ENCODE results near the gene CAMLG. TPM values are rescaled to one million over a fixed set of nuclear protein-coding genes. Genes with fewer than 3 reads are reported as not detected.

CAMLG gene
- total RNA-seq, 1 experiment from 2014 or later, result 28.3 TPM

- Histone ChIP-seq H3K27me3 (ENCODE audit: control insufficient read depth, insufficient read depth, low read length) (no peaks in the 10 kb centered on the region), H3K4me3 (ENCODE audit: low read depth in 2 of 2, low read length in 2 of 2) (no peak overlapping the region), H3K9me3 (ENCODE audit: control insufficient read depth, insufficient read depth, low read depth, low read length) (no peaks in the 10 kb centered on the region), H3K36me3 (ENCODE audit: control insufficient read depth, insufficient read depth, low read length) (peaks cover 45% of the 10 kb centered on the region), H3K27ac (ENCODE audit: low read length) (no peak overlapping the region), H3K4me1 (ENCODE audit: control insufficient read depth, insufficient read depth, low read length) (no peaks in the 10 kb centered on the region)
- intact Hi-C loops (cut with micrococcal nuclease; ENCODE audit: unreplicated experiment) (no loop called here), in situ Hi-C loops (cut with HindIII; ENCODE audit: low pct_unique_long_range_greater_than_20kb, low sequenced_read_pairs) (no loop called here)
- ATAC-seq, result no peak
- POLR2A ChIA-PET, result interaction anchor here (0.5 kb wide), 1 partner anchor 17 kb away, joined by 10 read pairs; no protein-coding TSS in a partner anchor
- TF ChIP-seq TCF7L2 (IDR thresholded peaks at IDR 0.05; ENCODE audit: low read depth, low read length), result no peak
- no peak for TF ChIP-seq SIN3A (IDR thresholded peaks at IDR 0.05; ENCODE audit: borderline replicate concordance, insufficient read depth, low read depth, low read length)
- no peak for TF ChIP-seq POLR2AphosphoS5 (IDR thresholded peaks at IDR 0.05; ENCODE audit: low read depth, low read length)
- TF ChIP-seq REST (IDR thresholded peaks at IDR 0.05; ENCODE audit: insufficient read depth in 1 of 2, low read depth in 2 of 2, low read length in 1 of 2), result no peak
- TF ChIP-seq, protein P1, sequence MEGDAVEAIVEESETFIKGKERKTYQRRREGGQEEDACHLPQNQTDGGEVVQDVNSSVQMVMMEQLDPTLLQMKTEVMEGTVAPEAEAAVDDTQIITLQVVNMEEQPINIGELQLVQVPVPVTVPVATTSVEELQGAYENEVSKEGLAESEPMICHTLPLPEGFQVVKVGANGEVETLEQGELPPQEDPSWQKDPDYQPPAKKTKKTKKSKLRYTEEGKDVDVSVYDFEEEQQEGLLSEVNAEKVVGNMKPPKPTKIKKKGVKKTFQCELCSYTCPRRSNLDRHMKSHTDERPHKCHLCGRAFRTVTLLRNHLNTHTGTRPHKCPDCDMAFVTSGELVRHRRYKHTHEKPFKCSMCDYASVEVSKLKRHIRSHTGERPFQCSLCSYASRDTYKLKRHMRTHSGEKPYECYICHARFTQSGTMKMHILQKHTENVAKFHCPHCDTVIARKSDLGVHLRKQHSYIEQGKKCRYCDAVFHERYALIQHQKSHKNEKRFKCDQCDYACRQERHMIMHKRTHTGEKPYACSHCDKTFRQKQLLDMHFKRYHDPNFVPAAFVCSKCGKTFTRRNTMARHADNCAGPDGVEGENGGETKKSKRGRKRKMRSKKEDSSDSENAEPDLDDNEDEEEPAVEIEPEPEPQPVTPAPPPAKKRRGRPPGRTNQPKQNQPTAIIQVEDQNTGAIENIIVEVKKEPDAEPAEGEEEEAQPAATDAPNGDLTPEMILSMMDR (IDR thresholded peaks at IDR 0.05), result no peak
- CTCF ChIA-PET, result no interaction called here
- no TSS peak for BruUV-seq (replicated peaks)
- no peak for DNase-seq (ENCODE audit: low read depth, low spot score)
Observed at GRCh38 chr5:134784946-134785620, 46.7 kb downstream of the CAMLG start.

DNA sequence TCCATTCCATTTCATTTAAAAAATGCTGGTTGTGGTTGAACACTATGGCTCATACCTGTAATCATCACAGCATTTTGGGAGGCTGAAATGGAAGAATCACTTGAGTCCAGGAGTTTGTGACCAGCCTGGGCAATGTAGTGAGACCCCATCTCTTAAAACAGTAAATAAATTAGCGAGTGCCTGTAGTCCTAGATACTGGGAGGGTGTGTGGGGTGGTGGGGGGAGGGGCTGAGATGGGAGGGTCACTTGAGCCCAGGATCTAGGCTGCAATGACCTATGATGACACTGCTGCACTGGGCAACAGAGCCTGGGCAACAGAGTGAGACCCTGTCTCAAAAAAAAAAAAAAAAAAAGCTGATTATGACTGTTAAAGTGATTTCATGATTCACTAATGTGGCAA lies 49.3 kb downstream of the CAMLG start:
- CTCF ChIA-PET, result interaction anchor here (0.7 kb wide), 1 partner anchor 12 kb away, joined by 5 read pairs; no protein-coding TSS in a partner anchor
- ATAC-seq (no peak), DNase-seq (ENCODE audit: low read depth, low spot score) (no peak)
- intact Hi-C loops (cut with micrococcal nuclease; ENCODE audit: unreplicated experiment) (no loop called here), in situ Hi-C loops (cut with HindIII; ENCODE audit: low pct_unique_long_range_greater_than_20kb, low sequenced_read_pairs) (no loop called here)
- Histone ChIP-seq H3K36me3 (ENCODE audit: control insufficient read depth, insufficient read depth, low read length) (peaks cover 47% of the 10 kb centered on the region), H3K4me3 (ENCODE audit: low read depth in 2 of 2, low read length in 2 of 2) (no peak overlapping the region), H3K4me1 (ENCODE audit: control insufficient read depth, insufficient read depth, low read length) (no peaks in the 10 kb centered on the region), H3K27ac (ENCODE audit: low read length) (no peak overlapping the region), H3K9me3 (ENCODE audit: control insufficient read depth, insufficient read depth, low read depth, low read length) (no peaks in the 10 kb centered on the region), H3K27me3 (ENCODE audit: control insufficient read depth, insufficient read depth, low read length) (no peaks in the 10 kb centered on the region)
- TF ChIP-seq SIN3A (IDR thresholded peaks at IDR 0.05; ENCODE audit: borderline replicate concordance, insufficient read depth, low read depth, low read length) (no peak), TCF7L2 (IDR thresholded peaks at IDR 0.05; ENCODE audit: low read depth, low read length) (no peak), REST (IDR thresholded peaks at IDR 0.05; ENCODE audit: insufficient read depth in 1 of 2, low read depth in 2 of 2, low read length in 1 of 2) (no peak), POLR2AphosphoS5 (IDR thresholded peaks at IDR 0.05; ENCODE audit: low read depth, low read length) (no peak)
- TF ChIP-seq, protein P1 (IDR thresholded peaks at IDR 0.05), result no peak
- POLR2A ChIA-PET, result no interaction called here
- BruUV-seq (replicated peaks), result no TSS peak
